Measurements from ENCODE around the gene ZNF423. TPM values are rescaled to one million over a fixed set of nuclear protein-coding genes. Genes with fewer than 3 reads are reported as not detected.

Gene ZNF423
- total and polyA plus RNA-seq, 2 of the 13 experiments (the other 11 are each of a cell fraction or from before 2014, with no cell fraction given): 0.07 to 0.31 TPM

DNA sequence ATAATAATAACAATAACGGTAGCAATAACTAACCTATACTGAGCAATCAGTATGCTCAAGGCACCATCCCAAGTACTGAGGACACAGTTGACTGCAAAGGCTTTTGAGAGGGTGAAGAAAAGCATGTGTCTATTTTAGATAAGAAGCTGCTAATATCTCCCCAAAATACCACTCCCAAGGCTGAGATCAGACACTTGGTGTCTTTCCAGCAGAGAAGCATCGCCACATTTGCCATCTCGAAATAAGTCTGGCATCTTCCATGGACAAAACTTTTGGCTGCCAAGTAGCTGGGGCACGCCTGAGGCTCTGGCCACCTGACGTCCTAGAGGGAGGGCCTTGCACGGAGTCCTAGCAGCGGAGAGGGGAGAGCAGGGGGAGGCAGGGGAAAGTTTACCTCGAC lies 39.0 kb downstream of the ZNF423 start:
- Histone ChIP-seq H3K9ac (ENCODE audit: insufficient read depth, low read depth, low read length) (no peak overlapping the region), H3K4me3 (replicated peaks in 1 of 3; ENCODE audit: insufficient read depth in 1 of 3, low read depth in 2 of 3, low read length in 3 of 3) (no peak overlapping the region), H3K4me2 (ENCODE audit: low read depth, low read length) (no peak overlapping the region), H3K4me1 (ENCODE audit: insufficient read depth, low read length) (no peaks in the 10 kb centered on the region), H3K9me3 (ENCODE audit: low read length) (no peaks in the 10 kb centered on the region), H4K20me1 (ENCODE audit: insufficient read depth, low read length) (no peaks in the 10 kb centered on the region), H3K36me3 (replicated peaks in 1 of 2; ENCODE audit: control insufficient read depth in 1 of 2, insufficient read depth in 2 of 2, low read length in 2 of 2) (no peaks in the 10 kb centered on the region), H3K27ac (ENCODE audit: extremely low read length, insufficient read depth, low read length) (no peak overlapping the region), H3K27me3 (ENCODE audit: control insufficient read depth in 1 of 2, insufficient read depth in 2 of 2, low read length in 2 of 2) (peaks cover 2 to 44% of the 10 kb centered on the region in 2 experiments; a peak in 4 of 5 replicates), H3K79me2 (ENCODE audit: insufficient read depth, low read length) (no peaks in the 10 kb centered on the region), H2AFZ (ENCODE audit: low read length) (no peak overlapping the region)
- no TSS peak for BruUV-seq (replicated peaks)
- no peak for FAIRE-seq
- TF ChIP-seq ZNF292 (CRISPR knock-in tag; IDR thresholded peaks at IDR 0.05; ENCODE audit: borderline replicate concordance, low read depth): no peak
- no peak for TF ChIP-seq ATF7 (IDR thresholded peaks at IDR 0.05)
- TF ChIP-seq ATF7 (CRISPR knock-in tag; IDR thresholded peaks at IDR 0.05): no peak
- TF ChIP-seq, protein P1, sequence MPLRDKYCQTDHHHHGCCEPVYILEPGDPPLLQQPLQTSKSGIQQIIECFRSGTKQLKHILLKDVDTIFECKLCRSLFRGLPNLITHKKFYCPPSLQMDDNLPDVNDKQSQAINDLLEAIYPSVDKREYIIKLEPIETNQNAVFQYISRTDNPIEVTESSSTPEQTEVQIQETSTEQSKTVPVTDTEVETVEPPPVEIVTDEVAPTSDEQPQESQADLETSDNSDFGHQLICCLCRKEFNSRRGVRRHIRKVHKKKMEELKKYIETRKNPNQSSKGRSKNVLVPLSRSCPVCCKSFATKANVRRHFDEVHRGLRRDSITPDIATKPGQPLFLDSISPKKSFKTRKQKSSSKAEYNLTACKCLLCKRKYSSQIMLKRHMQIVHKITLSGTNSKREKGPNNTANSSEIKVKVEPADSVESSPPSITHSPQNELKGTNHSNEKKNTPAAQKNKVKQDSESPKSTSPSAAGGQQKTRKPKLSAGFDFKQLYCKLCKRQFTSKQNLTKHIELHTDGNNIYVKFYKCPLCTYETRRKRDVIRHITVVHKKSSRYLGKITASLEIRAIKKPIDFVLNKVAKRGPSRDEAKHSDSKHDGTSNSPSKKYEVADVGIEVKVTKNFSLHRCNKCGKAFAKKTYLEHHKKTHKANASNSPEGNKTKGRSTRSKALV (CRISPR knock-in tag; IDR thresholded peaks at IDR 0.05): no peak
- TF ChIP-seq NFYB (CRISPR knock-in tag; IDR thresholded peaks at IDR 0.05): no peak
- TF ChIP-seq, protein P2, sequence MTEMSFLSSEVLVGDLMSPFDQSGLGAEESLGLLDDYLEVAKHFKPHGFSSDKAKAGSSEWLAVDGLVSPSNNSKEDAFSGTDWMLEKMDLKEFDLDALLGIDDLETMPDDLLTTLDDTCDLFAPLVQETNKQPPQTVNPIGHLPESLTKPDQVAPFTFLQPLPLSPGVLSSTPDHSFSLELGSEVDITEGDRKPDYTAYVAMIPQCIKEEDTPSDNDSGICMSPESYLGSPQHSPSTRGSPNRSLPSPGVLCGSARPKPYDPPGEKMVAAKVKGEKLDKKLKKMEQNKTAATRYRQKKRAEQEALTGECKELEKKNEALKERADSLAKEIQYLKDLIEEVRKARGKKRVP (CRISPR knock-in tag; IDR thresholded peaks at IDR 0.05): no peak
- no peak for TF ChIP-seq CTCF (CRISPR knock-in tag; IDR thresholded peaks at IDR 0.05)
- TF ChIP-seq ATF5 (CRISPR knock-in tag; IDR thresholded peaks at IDR 0.05; ENCODE audit: low read depth): no peak
- no peak for TF ChIP-seq ZNF12 (CRISPR knock-in tag; IDR thresholded peaks at IDR 0.05)
- no peak for TF ChIP-seq ZNF30 (CRISPR knock-in tag; IDR thresholded peaks at IDR 0.05)
- TF ChIP-seq ARID2 (CRISPR knock-in tag; IDR thresholded peaks at IDR 0.05; ENCODE audit: borderline replicate concordance): no peak
- TF ChIP-seq RARA (CRISPR knock-in tag; IDR thresholded peaks at IDR 0.05): no peak
- TF ChIP-seq, protein P3, sequence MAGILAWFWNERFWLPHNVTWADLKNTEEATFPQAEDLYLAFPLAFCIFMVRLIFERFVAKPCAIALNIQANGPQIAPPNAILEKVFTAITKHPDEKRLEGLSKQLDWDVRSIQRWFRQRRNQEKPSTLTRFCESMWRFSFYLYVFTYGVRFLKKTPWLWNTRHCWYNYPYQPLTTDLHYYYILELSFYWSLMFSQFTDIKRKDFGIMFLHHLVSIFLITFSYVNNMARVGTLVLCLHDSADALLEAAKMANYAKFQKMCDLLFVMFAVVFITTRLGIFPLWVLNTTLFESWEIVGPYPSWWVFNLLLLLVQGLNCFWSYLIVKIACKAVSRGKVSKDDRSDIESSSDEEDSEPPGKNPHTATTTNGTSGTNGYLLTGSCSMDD (CRISPR knock-in tag; IDR thresholded peaks at IDR 0.05): no peak
- TF ChIP-seq, protein P4, sequence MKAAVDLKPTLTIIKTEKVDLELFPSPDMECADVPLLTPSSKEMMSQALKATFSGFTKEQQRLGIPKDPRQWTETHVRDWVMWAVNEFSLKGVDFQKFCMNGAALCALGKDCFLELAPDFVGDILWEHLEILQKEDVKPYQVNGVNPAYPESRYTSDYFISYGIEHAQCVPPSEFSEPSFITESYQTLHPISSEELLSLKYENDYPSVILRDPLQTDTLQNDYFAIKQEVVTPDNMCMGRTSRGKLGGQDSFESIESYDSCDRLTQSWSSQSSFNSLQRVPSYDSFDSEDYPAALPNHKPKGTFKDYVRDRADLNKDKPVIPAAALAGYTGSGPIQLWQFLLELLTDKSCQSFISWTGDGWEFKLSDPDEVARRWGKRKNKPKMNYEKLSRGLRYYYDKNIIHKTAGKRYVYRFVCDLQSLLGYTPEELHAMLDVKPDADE (CRISPR knock-in tag; IDR thresholded peaks at IDR 0.05): no peak
- no peak for TF ChIP-seq ZNF256 (CRISPR knock-in tag; conservative IDR thresholded peaks at IDR 0.05)
- in situ Hi-C loops (cut with HindIII; ENCODE audit: extremely low pct_ligation_motif_present, low pct_unique_long_range_greater_than_20kb) (no loop called here), intact Hi-C loops (cut with micrococcal nuclease; ENCODE audit: unreplicated experiment) (no loop called here)
- CTCF ChIA-PET (ENCODE audit: low intra/inter-chr PET ratio, low total read pairs): no interaction called here
- WGBS (ENCODE audit: low lambda C conversion rate): 10% methylated on average over 8 of the region's 8 CpGs
- ATAC-seq: no peak
- no peak for DNase-seq (ENCODE audit: low spot score)
- POLR2A ChIA-PET: no interaction called here

All from HepG2 (cell line).